ENCODE data around the gene PLEKHH3.

The PLEKHH3 gene

GRCh38 chr17:42698736-42699414 is 22.1 kb upstream of the PLEKHH3 start:
- peak; percentile 92 for DNase-seq (ENCODE audit: low read depth)
- no peak for TF ChIP-seq CTCF (conservative IDR thresholded peaks at IDR 0.05; ENCODE audit: control insufficient read depth, insufficient read depth, low read depth, low read length)
- H3K4me3 ChIP-seq (ENCODE audit: control insufficient read depth, low read depth, low read length), result no peak overlapping the region

- TF ChIP-seq CTCF (conservative IDR thresholded peaks at IDR 0.05; ENCODE audit: control insufficient read depth, insufficient read depth, low read depth, low read length), result no peak
- no peak overlapping the region for H3K4me3 ChIP-seq (ENCODE audit: control insufficient read depth, low read depth, low read length)
- no peak for DNase-seq (ENCODE audit: low read depth)
These were observed 20.5 kb upstream of the PLEKHH3 start for GRCh38 chr17:42697108-42697811.

- DNase-seq (ENCODE audit: low read depth), result no peak
- TF ChIP-seq CTCF (conservative IDR thresholded peaks at IDR 0.05; ENCODE audit: control insufficient read depth, insufficient read depth, low read depth, low read length), result no peak
- no peak overlapping the region for H3K4me3 ChIP-seq (ENCODE audit: control insufficient read depth, low read depth, low read length)
These were observed 18.7 kb upstream of the PLEKHH3 start for GRCh38 chr17:42695500-42695899.

GRCh38 chr17:42694524-42694923 is 17.7 kb upstream of the PLEKHH3 start:
- TF ChIP-seq CTCF (conservative IDR thresholded peaks at IDR 0.05; ENCODE audit: control insufficient read depth, insufficient read depth, low read depth, low read length), result no peak
- no peak for DNase-seq (ENCODE audit: low read depth)
- H3K4me3 ChIP-seq (ENCODE audit: control insufficient read depth, low read depth, low read length), result no peak overlapping the region

- DNase-seq (ENCODE audit: low read depth), result no peak
- TF ChIP-seq CTCF (conservative IDR thresholded peaks at IDR 0.05; ENCODE audit: control insufficient read depth, insufficient read depth, low read depth, low read length), result no peak
- H3K4me3 ChIP-seq (ENCODE audit: control insufficient read depth, low read depth, low read length), result no peak overlapping the region
These were observed 15.7 kb upstream of the PLEKHH3 start for GRCh38 chr17:42692489-42692888.

GRCh38 chr17:42691021-42691545 is 14.3 kb upstream of the PLEKHH3 start:
- no peak overlapping the region for H3K4me3 ChIP-seq (ENCODE audit: control insufficient read depth, low read depth, low read length)
- no peak for TF ChIP-seq CTCF (conservative IDR thresholded peaks at IDR 0.05; ENCODE audit: control insufficient read depth, insufficient read depth, low read depth, low read length)
- no peak for DNase-seq (ENCODE audit: low read depth)

Measured in fibroblast of mammary gland (primary cell).